Mesenchymal stem cell (in vitro differentiated cells and primary cell): ENCODE measurements around the gene COQ8B.

Experiments used
- DNase-seq: peaks from one replicate; pipeline ENCODE4 v3.0.0-alpha.2; 2013
- H2AFZ ChIP-seq: one replicate; pipeline ENCODE4 v1.6.1; 2013; ENCODE audit warnings: low read depth, mild to moderate bottlenecking, control low read depth, inconsistent platforms, low read length, moderate library complexity
- H2AK5ac ChIP-seq: 2 replicates; pipeline ENCODE4 v1.6.1; 2013; ENCODE audit warnings: low read length, moderate library complexity, mild to moderate bottlenecking, inconsistent platforms; ENCODE audit not compliant: severe bottlenecking
- H2BK120ac ChIP-seq: one replicate; pipeline ENCODE4 v1.6.1; 2013; ENCODE audit warnings: low read depth, mild to moderate bottlenecking, inconsistent platforms, low read length, moderate library complexity
- H2BK12ac ChIP-seq, 2 experiments: one replicate each; pipeline ENCODE4 v1.6.1; 2013; ENCODE audit warnings: inconsistent platforms in 2 of 2, low read length in 2 of 2, mild to moderate bottlenecking in 2 of 2, moderate library complexity in 2 of 2, control low read depth in 1 of 2
- H2BK15ac ChIP-seq: one replicate; pipeline ENCODE4 v1.6.1; 2013; ENCODE audit warnings: mild to moderate bottlenecking, low read depth, inconsistent platforms; ENCODE audit not compliant: poor library complexity, severe bottlenecking
- H2BK5ac ChIP-seq: 2 replicates; pipeline ENCODE4 v1.6.1; 2013; ENCODE audit warnings: low read depth, mild to moderate bottlenecking, low read length, control low read depth, inconsistent platforms; ENCODE audit not compliant: poor library complexity, severe bottlenecking
- H3K14ac ChIP-seq, 2 experiments: one replicate each; pipeline ENCODE4 v1.6.1; 2013; ENCODE audit warnings: inconsistent platforms in 2 of 2, low read length in 2 of 2, control low read depth in 1 of 2, mild to moderate bottlenecking in 1 of 2, moderate library complexity in 1 of 2
- H3K18ac ChIP-seq, 2 experiments: one replicate each; pipeline ENCODE4 v1.6.1; 2013; ENCODE audit warnings: inconsistent platforms in 2 of 2, low read length in 2 of 2, control low read depth in 1 of 2, low read depth in 1 of 2, mild to moderate bottlenecking in 1 of 2
- H3K23ac ChIP-seq, 2 experiments: one replicate each; pipeline ENCODE4 v1.6.1; 2013; ENCODE audit warnings: inconsistent platforms in 2 of 2, low read length in 2 of 2, mild to moderate bottlenecking in 2 of 2, moderate library complexity in 2 of 2, control low read depth in 1 of 2
- H3K27ac ChIP-seq: 2 replicates; pipeline ENCODE4 v1.5.1; 2013; ENCODE audit warnings: mild to moderate bottlenecking, moderate library complexity, low read length, control low read depth, inconsistent platforms; ENCODE audit not compliant: poor library complexity, severe bottlenecking
- H3K27me3 ChIP-seq, 2 experiments: 2 replicates each; pipeline versions ENCODE4 v1.6.1 to v1.7.0; 2013; ENCODE audit warnings: low read length in 2 of 2, mild to moderate bottlenecking in 2 of 2, moderate library complexity in 2 of 2, control low read depth in 1 of 2, inconsistent platforms in 1 of 2; ENCODE audit not compliant: control insufficient read depth in 1 of 2, insufficient read depth in 1 of 2
- H3K36me3 ChIP-seq, 2 experiments: 2 replicates each; pipeline versions ENCODE4 v1.6.1 to v1.7.0; 2013; ENCODE audit warnings: low read length in 2 of 2, control low read depth in 1 of 2, inconsistent platforms in 1 of 2, low read depth in 1 of 2, mild to moderate bottlenecking in 1 of 2; ENCODE audit not compliant: insufficient read depth in 2 of 2, control insufficient read depth in 1 of 2
- H3K4ac ChIP-seq, 2 experiments: one replicate each; pipeline ENCODE4 v1.6.1; 2013; ENCODE audit warnings: inconsistent platforms in 2 of 2, low read length in 2 of 2, mild to moderate bottlenecking in 2 of 2, moderate library complexity in 2 of 2, control low read depth in 1 of 2, low read depth in 1 of 2
- H3K4me1 ChIP-seq: 2 replicates; pipeline ENCODE4 v1.6.1; 2013; ENCODE audit warnings: low read depth, low read length, control low read depth; ENCODE audit not compliant: control insufficient read depth, insufficient read depth
- H3K4me2 ChIP-seq: 2 replicates; pipeline ENCODE4 v1.6.1; 2013; ENCODE audit warnings: low read length, mild to moderate bottlenecking, inconsistent platforms; ENCODE audit not compliant: poor library complexity, severe bottlenecking
- H3K4me3 ChIP-seq, 2 experiments: 2 replicates each; pipeline versions ENCODE4 v1.5.1 to v1.7.0; 2013; ENCODE audit warnings: low read length in 2 of 2, mild to moderate bottlenecking in 2 of 2, control low read depth in 1 of 2, low read depth in 1 of 2; ENCODE audit not compliant: insufficient read depth in 1 of 2
- H3K79me1 ChIP-seq: replicated peaks from 2 replicates; pipeline ENCODE4 v1.6.1; 2013; ENCODE audit warnings: mild to moderate bottlenecking, control low read depth, low read length, inconsistent platforms; ENCODE audit not compliant: poor library complexity, severe bottlenecking
- H3K9ac ChIP-seq: 2 replicates; pipeline ENCODE4 v1.7.0; 2013; ENCODE audit warnings: mild to moderate bottlenecking, low read length, moderate library complexity
- H3K9me3 ChIP-seq: 2 replicates; pipeline ENCODE4 v1.7.0; 2013; ENCODE audit warnings: mild to moderate bottlenecking, low read length; ENCODE audit not compliant: control insufficient read depth
- H4K8ac ChIP-seq: one replicate; pipeline ENCODE4 v1.6.1; 2013; ENCODE audit warnings: inconsistent platforms, mild to moderate bottlenecking, low read length, moderate library complexity
- H4K91ac ChIP-seq: one replicate; pipeline ENCODE4 v1.6.1; 2013; ENCODE audit warnings: mild to moderate bottlenecking, low read length, inconsistent platforms
- WGBS: methylation state at CpG from one replicate; pipeline ENCODE4 v1.1.7; 2013; ENCODE audit warnings: mixed read lengths; 5-methylcytosine and 5-hydroxymethylcytosine counted together

Gene COQ8B

GRCh38 chr19:40724855-40725254, 8.2 kb upstream of the COQ8B start:
- Histone ChIP-seq H3K4me2 (no peak overlapping the region), H2BK5ac (no peak overlapping the region), H3K9me3 (no peaks in the 10 kb centered on the region), H3K9ac (peak overlapping the region; percentile 36), H3K4ac (no peak overlapping the region), H3K14ac (no peak overlapping the region), H2AK5ac (no peak overlapping the region), H3K36me3 (peaks cover 40 to 53% of the 10 kb centered on the region in 2 experiments), H3K23ac (no peak overlapping the region), H2AFZ (no peak overlapping the region), H3K79me1 (peaks cover 26% of the 10 kb centered on the region), H2BK120ac (no peak overlapping the region), H2BK15ac (no peak overlapping the region), H3K27me3 (no peaks in the 10 kb centered on the region), H4K8ac (no peak overlapping the region), H3K4me3 (no peak overlapping the region), H3K4me1 (peaks cover 10% of the 10 kb centered on the region), H2BK12ac (no peak overlapping the region), H4K91ac (no peak overlapping the region), H3K18ac (no peak overlapping the region), H3K27ac (no peak overlapping the region)
- DNase-seq, result no peak
- WGBS, result 95% methylated on average over 3 of the region's 3 CpGs

DNA sequence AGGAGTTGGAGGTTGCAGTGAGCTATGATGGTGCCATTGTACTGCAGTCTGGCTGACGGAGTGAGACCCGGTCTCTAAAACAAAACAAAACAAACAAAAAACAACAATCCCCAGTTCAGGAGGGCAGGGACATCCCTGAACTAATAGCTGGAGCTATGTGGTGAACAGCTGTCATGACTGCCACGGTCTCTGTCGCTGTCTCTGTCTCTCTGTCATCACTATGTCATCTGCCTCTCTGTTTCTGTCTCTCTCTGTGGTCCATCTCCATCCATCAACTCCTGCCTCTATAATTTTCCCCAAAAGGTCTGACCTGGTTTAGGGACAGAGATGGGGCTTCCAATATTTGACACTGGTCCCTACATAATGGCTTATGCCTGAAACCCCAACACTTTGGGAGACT, 7.6 kb upstream of the COQ8B start:
- H3K36me3 ChIP-seq, result peaks cover 35 to 47% of the 10 kb centered on the region in 2 experiments
- no peak overlapping the region for H2AK5ac ChIP-seq
- H3K79me1 ChIP-seq, result peaks cover 26% of the 10 kb centered on the region
- H3K4ac ChIP-seq, result no peak overlapping the region
- no peak overlapping the region for H2BK5ac ChIP-seq
- no peak overlapping the region for H3K4me2 ChIP-seq
- H3K27ac ChIP-seq, result no peak overlapping the region
- no peak overlapping the region for H3K14ac ChIP-seq
- no peak overlapping the region for H4K91ac ChIP-seq
- no peaks in the 10 kb centered on the region for H3K27me3 ChIP-seq
- whole genome bisulfite sequencing, result 100% methylated on average over 4 of the region's 4 CpGs
- no peak overlapping the region for H2BK12ac ChIP-seq
- no peak overlapping the region for H4K8ac ChIP-seq
- no peak overlapping the region for H3K23ac ChIP-seq
- H3K18ac ChIP-seq, result no peak overlapping the region
- no peak overlapping the region for H3K4me3 ChIP-seq
- no peak overlapping the region for H2BK120ac ChIP-seq
- no peak overlapping the region for H3K9ac ChIP-seq
- H3K9me3 ChIP-seq, result no peaks in the 10 kb centered on the region
- H2AFZ ChIP-seq, result no peak overlapping the region
- no peak overlapping the region for H2BK15ac ChIP-seq
- no peak for DNase-seq
- peaks cover 14% of the 10 kb centered on the region for H3K4me1 ChIP-seq

DNA sequence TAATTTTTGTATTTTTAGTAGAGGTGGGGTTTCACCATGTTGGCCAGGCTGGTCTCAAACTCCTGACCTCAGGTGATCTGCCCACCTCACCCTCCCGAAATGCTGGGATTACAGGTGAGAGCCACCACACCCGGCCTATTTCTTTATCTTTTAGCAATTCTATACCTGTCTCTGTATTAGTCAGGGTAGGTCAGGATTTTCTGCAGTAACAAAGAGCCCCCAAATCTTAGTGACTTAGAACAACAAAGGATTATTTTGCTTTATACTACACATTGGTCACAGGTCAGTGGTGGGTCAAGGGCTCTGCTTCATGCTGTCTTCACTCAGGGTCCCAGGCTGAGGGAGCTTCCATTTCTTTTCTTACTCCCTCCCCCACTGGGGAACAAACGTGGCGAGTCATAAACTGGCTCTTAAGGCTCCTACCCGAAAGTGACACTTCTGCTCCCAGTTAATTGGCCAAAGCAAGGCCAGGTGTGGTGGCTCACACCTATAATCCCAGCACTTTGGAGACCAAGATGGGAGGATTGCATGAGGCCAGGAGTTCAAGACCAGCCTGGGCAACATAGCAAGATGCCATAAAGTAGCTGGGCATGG, 7.1 kb upstream of the COQ8B start:
- Histone ChIP-seq H3K36me3 (peaks cover 31 to 44% of the 10 kb centered on the region in 2 experiments), H2AFZ (no peak overlapping the region), H3K9me3 (no peaks in the 10 kb centered on the region), H4K8ac (no peak overlapping the region), H2BK120ac (no peak overlapping the region), H3K14ac (no peak overlapping the region), H3K4me3 (no peak overlapping the region), H3K18ac (no peak overlapping the region), H2AK5ac (no peak overlapping the region), H4K91ac (no peak overlapping the region), H3K27me3 (no peaks in the 10 kb centered on the region), H2BK12ac (no peak overlapping the region), H3K9ac (no peak overlapping the region), H2BK15ac (no peak overlapping the region), H3K27ac (no peak overlapping the region), H3K4me1 (peaks cover 15% of the 10 kb centered on the region), H3K4ac (no peak overlapping the region), H3K79me1 (peaks cover 24% of the 10 kb centered on the region), H2BK5ac (no peak overlapping the region), H3K23ac (no peak overlapping the region), H3K4me2 (no peak overlapping the region)
- WGBS, result 92% methylated on average over 4 of the region's 5 CpGs
- DNase-seq, result no peak

- DNase-seq, result peak; percentile 26
- no peak overlapping the region for H3K4ac ChIP-seq
- H2AFZ ChIP-seq, result no peak overlapping the region
- H3K9ac ChIP-seq, result peak overlapping the region; percentile 3
- H2BK5ac ChIP-seq, result no peak overlapping the region
- peak overlapping the region in 1 of 2 experiments; percentile 74 for H3K23ac ChIP-seq
- no peak overlapping the region for H2BK15ac ChIP-seq
- peaks cover 21% of the 10 kb centered on the region for H3K79me1 ChIP-seq
- no peak overlapping the region for H4K91ac ChIP-seq
- H3K14ac ChIP-seq, result peak overlapping the region in 1 of 2 experiments; percentile 18
- no peak overlapping the region for H4K8ac ChIP-seq
- no peak overlapping the region for H3K18ac ChIP-seq
- H3K27ac ChIP-seq, result peak overlapping the region; percentile 5
- WGBS, result 88% methylated on average over 5 of the region's 9 CpGs
- H3K9me3 ChIP-seq, result no peaks in the 10 kb centered on the region
- H2BK12ac ChIP-seq, result no peak overlapping the region
- H2BK120ac ChIP-seq, result no peak overlapping the region
- peaks cover 23 to 30% of the 10 kb centered on the region in 2 experiments for H3K36me3 ChIP-seq
- no peak overlapping the region for H3K4me3 ChIP-seq
- H2AK5ac ChIP-seq, result peak overlapping the region; percentile 38
- H3K27me3 ChIP-seq, result no peaks in the 10 kb centered on the region
- H3K4me2 ChIP-seq, result no peak overlapping the region
- H3K4me1 ChIP-seq, result peaks cover 22% of the 10 kb centered on the region
These were observed 5.4 kb upstream of the COQ8B start for GRCh38 chr19:40721936-40722661.
